OCI-LY7 (cell line): ENCODE results near the gene LZTS2. TPM values are rescaled to one million over a fixed set of nuclear protein-coding genes. Genes with fewer than 3 reads are reported as not detected.
A peak's percentile ranks its signal among the peaks of the same experiment; 100 is the strongest.

ENCODE experiments used
- BruUV-seq: library from RNA; stranded (reverse); fragments of 400-500 nt; replicated peaks from 2 replicates; lab custom pipeline; 2021; lab: Mats Ljungman, UMichigan
- CTCF ChIA-PET: fragments of 300-600 bp; sonication (Branson Sonifier 250); formaldehyde crosslinking; loops from one replicate; lab custom pipeline; 2022; ENCODE audit warnings: antibody characterized with exemption; ENCODE audit not compliant: unreplicated experiment; lab: Charles Lee
- POLR2A ChIA-PET: fragments of 300-600 bp; sonication (Branson Sonifier 250); formaldehyde crosslinking; loops from one replicate; lab custom pipeline; 2022; ENCODE audit warnings: antibody characterized with exemption; lab: Charles Lee
- DNase-seq: peaks from one replicate; pipeline ENCODE4 v3.0.0-alpha.2; 2015; ENCODE audit warnings: low spot score
- H2AFZ ChIP-seq: fragments of 200-600 bp; sonication (generic), shearing (Covaris generic); 2 replicates; pipeline ENCODE4 v1.6.1; 2014; ENCODE audit warnings: mild to moderate bottlenecking, antibody characterized with exemption, low read length, moderate library complexity
- H3K27ac ChIP-seq: fragments of 200-600 bp; sonication (generic); 2 replicates; pipeline ENCODE4 v1.5.1; 2014; ENCODE audit warnings: mixed run types, low read depth, mild to moderate bottlenecking, moderate library complexity, low read length, inconsistent platforms; ENCODE audit not compliant: poor library complexity, severe bottlenecking
- H3K36me3 ChIP-seq: fragments of 200-600 bp; sonication (generic); 2 replicates; pipeline ENCODE4 v1.6.1; 2014; ENCODE audit warnings: mild to moderate bottlenecking, antibody characterized with exemption, low read length, moderate library complexity, mixed read lengths; ENCODE audit not compliant: insufficient read depth
- H3K4me1 ChIP-seq: fragments of 200-600 bp; sonication (generic); 2 replicates; pipeline ENCODE4 v1.5.1; 2014; ENCODE audit warnings: mild to moderate bottlenecking, low read length; ENCODE audit not compliant: insufficient read depth, poor library complexity, severe bottlenecking
- H3K4me2 ChIP-seq: fragments of 200-600 bp; sonication (generic); 2 replicates; pipeline ENCODE4 v1.6.1; 2014; ENCODE audit warnings: mild to moderate bottlenecking, low read length
- H3K4me3 ChIP-seq: fragments of 200-600 bp; sonication (generic); 2 replicates; pipeline ENCODE4 v1.5.1; 2014; ENCODE audit warnings: mild to moderate bottlenecking, low read depth, low read length; ENCODE audit not compliant: poor library complexity, severe bottlenecking
- H3K79me2 ChIP-seq: fragments of 200-600 bp; sonication (generic); 2 replicates; pipeline ENCODE4 v1.6.1; 2016; ENCODE audit warnings: low read depth, mild to moderate bottlenecking, low read length, moderate library complexity, mixed read lengths; ENCODE audit not compliant: insufficient read depth
- H3K9me2 ChIP-seq: fragments of 200-600 bp; sonication (generic); 2 replicates; pipeline ENCODE4 v1.6.1; 2016; ENCODE audit warnings: mild to moderate bottlenecking, low read length, mixed read lengths; ENCODE audit not compliant: insufficient read depth
- H3K9me3 ChIP-seq: fragments of 200-600 bp; sonication (generic); 2 replicates; pipeline ENCODE4 v1.6.1; 2014; ENCODE audit warnings: mild to moderate bottlenecking, mixed run types, low read length, mixed read lengths
- H4K20me1 ChIP-seq: fragments of 200-600 bp; sonication (generic); 2 replicates; pipeline ENCODE4 v1.6.1; 2014; ENCODE audit warnings: mild to moderate bottlenecking, antibody characterized with exemption, low read length, moderate library complexity, mixed read lengths; ENCODE audit not compliant: insufficient read depth
- CTCF ChIP-seq: fragments of 200-600 bp; sonication (generic); conservative IDR thresholded peaks from 2 replicates; pipeline ENCODE4 v1.5.1; 2014; ENCODE audit warnings: mild to moderate bottlenecking, antibody characterized with exemption, low read length, moderate library complexity, mixed read lengths
- EZH2phosphoT487 ChIP-seq: fragments of 200-600 bp; sonication (generic); IDR thresholded peaks from 2 replicates; pipeline ENCODE4 v1.6.1; 2018; ENCODE audit warnings: low read depth, borderline replicate concordance, mild to moderate bottlenecking, mixed run types, antibody characterized with exemption, low read length, moderate library complexity, mixed read lengths
- intact Hi-C: fragments of 100-400 bp; cut with micrococcal nuclease; formaldehyde crosslinking; loops from one replicate; pipeline ENCODE4 v1.10.0; 2022; ENCODE audit not compliant: unreplicated experiment
- total RNA-seq, 2 experiments: library from RNA; depleted of rRNA in 1 of 2; stranded (reverse); fragments of >200 nt in 1 of 2; shearing (Covaris generic) in 1 of 2; gene quantifications; 2 replicates each; pipeline ENCODE4 v1.2.3, GENCODE V29; 2014 to 2022

LZTS2 gene
- total RNA-seq, 2 experiments from 2014 or later = 13.6 to 20.3 TPM

GRCh38 chr10:101013365-101013825 lies 13.8 kb downstream of the LZTS2 start:
- no TSS peak for BruUV-seq
- DNase-seq = no peak
- Histone ChIP-seq H3K27ac (no peak overlapping the region), H4K20me1 (no peaks in the 10 kb centered on the region), H3K9me3 (no peaks in the 10 kb centered on the region), H3K79me2 (no peaks in the 10 kb centered on the region), H3K36me3 (no peaks in the 10 kb centered on the region), H3K4me2 (no peak overlapping the region), H3K4me1 (peaks cover 6% of the 10 kb centered on the region), H3K9me2 (no peaks in the 10 kb centered on the region), H2AFZ (no peak overlapping the region), H3K4me3 (no peak overlapping the region)
- POLR2A ChIA-PET = interaction anchor here (0.6 kb wide), 1 partner anchor 13 kb away, joined by 3 read pairs; no protein-coding TSS in a partner anchor
- TF ChIP-seq CTCF = no peak
- TF ChIP-seq EZH2phosphoT487 = no peak
- intact Hi-C loops = loop anchor here (5.0 kb wide), 1 partner anchor 1181 kb away; no protein-coding TSS in a partner anchor
- CTCF ChIA-PET = interaction anchor here (0.6 kb wide), 1 partner anchor 33 kb away, joined by 4 read pairs; no protein-coding TSS in a partner anchor

- no peak overlapping the region for H3K4me2 ChIP-seq
- no peak overlapping the region for H2AFZ ChIP-seq
- H4K20me1 ChIP-seq = no peaks in the 10 kb centered on the region
- CTCF ChIA-PET = interaction anchor here (0.5 to 1.3 kb wide), 7 partner anchors 10 to 235 kb away, joined by 3 to 6 read pairs (median 3); partner anchors contain the start of gene KAZALD1
- no peak overlapping the region for H3K27ac ChIP-seq
- peaks cover 11% of the 10 kb centered on the region for H3K4me1 ChIP-seq
- intact Hi-C loops = loop anchor here (1.0 to 5.0 kb wide), 3 partner anchors 16 to 1182 kb away; partner anchors contain the start of gene SEMA4G
- no peaks in the 10 kb centered on the region for H3K36me3 ChIP-seq
- no peaks in the 10 kb centered on the region for H3K79me2 ChIP-seq
- DNase-seq = peak; percentile 65
- H3K9me3 ChIP-seq = no peaks in the 10 kb centered on the region
- H3K9me2 ChIP-seq = no peaks in the 10 kb centered on the region
- no TSS peak for BruUV-seq
- no peak overlapping the region for H3K4me3 ChIP-seq
- POLR2A ChIA-PET = interaction anchor here (0.6 kb wide), 3 partner anchors 30 to 515 kb away, joined by 3 to 4 read pairs (median 3); no protein-coding TSS in a partner anchor
- no peak for TF ChIP-seq EZH2phosphoT487
- TF ChIP-seq CTCF = peak; percentile 89
These were observed 14.7 kb downstream of the LZTS2 start for GRCh38 chr10:101014230-101014884.
